OCI-LY7 (cell line): ENCODE data around the gene ACTC1.

Experiments
- EZH2phosphoT487 ChIP-seq: fragments of 200-600 bp; sonication (generic); IDR thresholded peaks from 2 replicates; pipeline ENCODE4 v1.6.1; 2018; ENCODE audit warnings: low read depth, borderline replicate concordance, mild to moderate bottlenecking, mixed run types, antibody characterized with exemption, low read length, moderate library complexity, mixed read lengths
- TF ChIP-seq, protein P1 (sequence below): fragments of 200-600 bp; sonication (generic); conservative IDR thresholded peaks from 2 replicates; pipeline ENCODE4 v1.5.1; 2014; ENCODE audit warnings: mild to moderate bottlenecking, antibody characterized with exemption, low read length, moderate library complexity, mixed read lengths

GRCh38 chr15:34789326-34789725 lies 6.0 kb downstream of the ACTC1 start:
- TF ChIP-seq, protein P1, sequence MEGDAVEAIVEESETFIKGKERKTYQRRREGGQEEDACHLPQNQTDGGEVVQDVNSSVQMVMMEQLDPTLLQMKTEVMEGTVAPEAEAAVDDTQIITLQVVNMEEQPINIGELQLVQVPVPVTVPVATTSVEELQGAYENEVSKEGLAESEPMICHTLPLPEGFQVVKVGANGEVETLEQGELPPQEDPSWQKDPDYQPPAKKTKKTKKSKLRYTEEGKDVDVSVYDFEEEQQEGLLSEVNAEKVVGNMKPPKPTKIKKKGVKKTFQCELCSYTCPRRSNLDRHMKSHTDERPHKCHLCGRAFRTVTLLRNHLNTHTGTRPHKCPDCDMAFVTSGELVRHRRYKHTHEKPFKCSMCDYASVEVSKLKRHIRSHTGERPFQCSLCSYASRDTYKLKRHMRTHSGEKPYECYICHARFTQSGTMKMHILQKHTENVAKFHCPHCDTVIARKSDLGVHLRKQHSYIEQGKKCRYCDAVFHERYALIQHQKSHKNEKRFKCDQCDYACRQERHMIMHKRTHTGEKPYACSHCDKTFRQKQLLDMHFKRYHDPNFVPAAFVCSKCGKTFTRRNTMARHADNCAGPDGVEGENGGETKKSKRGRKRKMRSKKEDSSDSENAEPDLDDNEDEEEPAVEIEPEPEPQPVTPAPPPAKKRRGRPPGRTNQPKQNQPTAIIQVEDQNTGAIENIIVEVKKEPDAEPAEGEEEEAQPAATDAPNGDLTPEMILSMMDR: no peak
- TF ChIP-seq EZH2phosphoT487: no peak
